Measurements from ENCODE around the gene DDX20.

Gene DDX20

GRCh38 chr1:111755331-111756123 is at the start of gene DDX20:
DDX20 (plus strand) TSS chr1:111755901; CDS start chr1:111755925, 24 bp downstream.
- DNase-seq (ENCODE audit: low read depth, low spot score), result peak; percentile 92

GRCh38 chr1:111706921-111707320 is 48.8 kb upstream of the DDX20 start:
- DNase-seq (ENCODE audit: low read depth, low spot score), result no peak

DNA sequence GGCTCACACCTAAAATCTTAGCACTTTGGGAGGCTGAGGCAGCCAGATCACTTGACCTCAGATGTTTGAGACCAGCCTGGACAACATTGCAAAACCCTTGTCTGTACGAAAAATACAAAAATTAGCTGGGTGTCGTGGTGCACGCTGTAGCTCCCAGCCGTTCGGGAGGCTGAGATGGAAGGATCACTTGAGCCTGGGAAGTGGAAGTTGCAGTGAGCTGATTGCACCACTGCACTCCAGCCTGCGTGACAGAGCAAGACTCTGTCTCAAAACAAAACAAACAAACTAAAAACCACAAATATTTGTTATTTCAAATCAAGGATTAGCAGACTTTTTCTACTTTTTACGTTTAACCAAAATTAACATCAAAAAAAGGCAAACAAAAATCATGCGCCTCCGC is 47.8 kb upstream of the DDX20 start:
- no peak for DNase-seq (ENCODE audit: low read depth, low spot score)

DNA sequence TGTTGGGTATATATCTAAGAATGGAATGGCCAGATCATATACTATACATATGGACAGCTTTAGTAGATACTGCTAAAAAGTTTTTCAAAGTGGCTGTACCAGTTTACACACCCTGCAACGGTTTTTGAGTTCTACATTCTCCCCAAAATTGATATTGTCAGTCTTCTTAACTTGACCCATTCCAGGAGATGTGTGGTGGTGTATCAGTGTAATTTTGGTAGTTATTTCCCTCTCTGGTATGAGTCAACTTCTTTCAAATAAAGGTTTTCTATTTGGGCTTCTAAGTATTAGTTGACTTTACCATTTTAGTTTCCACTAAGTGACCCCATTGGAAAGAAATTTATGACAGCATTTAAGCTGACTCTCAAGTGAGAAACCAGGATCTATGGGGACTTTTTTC is 45.7 kb upstream of the DDX20 start:
- no peak for DNase-seq (ENCODE audit: low read depth, low spot score)

- no peak for DNase-seq (ENCODE audit: low read depth, low spot score)
Observed at GRCh38 chr1:111716333-111716732, 39.4 kb upstream of the DDX20 start.

DNA sequence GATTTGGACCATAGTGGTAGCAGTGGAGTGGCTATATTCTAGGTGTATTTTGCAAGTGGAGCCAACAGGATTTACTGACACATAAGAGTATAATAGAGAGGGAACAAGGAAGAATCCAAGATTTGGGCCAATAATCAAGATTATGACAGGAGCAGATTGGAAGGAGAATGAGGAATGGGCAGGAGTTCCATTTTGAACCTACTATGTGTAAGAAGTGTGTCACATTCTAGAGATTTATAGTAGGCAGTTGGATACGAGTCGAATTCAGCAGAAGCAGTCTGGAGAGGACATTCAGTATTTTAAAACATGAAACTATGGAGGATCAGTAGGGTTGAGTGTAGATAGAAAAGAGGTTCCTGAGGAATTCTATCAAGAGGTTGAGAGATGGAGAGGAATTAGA is 38.3 kb upstream of the DDX20 start:
- no peak for DNase-seq (ENCODE audit: low read depth, low spot score)

- no peak for DNase-seq (ENCODE audit: low read depth, low spot score)
Observed at GRCh38 chr1:111719135-111719534, 36.6 kb upstream of the DDX20 start.

- DNase-seq (ENCODE audit: low read depth, low spot score), result no peak
Observed at GRCh38 chr1:111719674-111720132, 36.0 kb upstream of the DDX20 start.

GRCh38 chr1:111720274-111720976 is 35.3 kb upstream of the DDX20 start:
- no peak for DNase-seq (ENCODE audit: low read depth, low spot score)

DNA sequence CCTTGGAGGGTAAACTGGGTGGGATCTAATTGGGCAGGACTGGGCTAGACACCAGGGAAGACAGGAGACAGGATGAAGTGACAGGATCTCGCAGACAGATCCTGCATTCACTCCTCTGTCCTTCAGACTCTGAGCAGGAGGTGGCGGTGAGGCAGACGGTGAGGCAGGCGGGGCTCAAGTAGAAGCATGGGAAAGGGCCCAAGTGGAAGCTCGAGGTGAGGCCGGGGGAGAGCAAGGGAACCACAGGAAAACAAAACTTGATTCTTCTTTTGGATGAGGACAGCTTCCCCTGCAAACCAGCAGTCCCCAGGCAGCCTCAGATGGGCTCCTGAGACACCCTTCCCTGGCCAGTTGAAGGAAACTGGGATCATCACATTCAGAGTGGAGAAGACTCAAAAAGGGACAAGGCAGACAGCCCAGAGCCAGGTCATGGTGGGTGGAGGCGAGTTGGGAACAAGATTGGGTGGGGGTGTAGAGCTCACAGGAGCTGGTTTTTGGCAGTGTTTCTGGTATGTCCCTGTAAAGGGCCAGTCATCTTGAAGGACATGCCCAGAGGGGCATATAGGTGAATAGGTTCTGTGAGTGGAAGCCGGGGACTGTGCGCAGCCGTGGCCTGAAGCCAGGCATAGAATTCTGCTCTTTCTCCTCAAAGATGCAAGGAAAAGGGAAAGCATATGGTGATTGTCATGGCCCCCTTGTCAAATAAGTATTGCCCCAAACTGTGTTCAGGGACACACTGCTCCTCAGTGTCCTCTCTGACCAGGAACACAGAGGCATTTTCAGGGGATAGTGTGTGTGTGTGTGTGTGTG is 34.5 kb upstream of the DDX20 start:
- no peak for DNase-seq (ENCODE audit: low read depth, low spot score)

- DNase-seq (ENCODE audit: low read depth, low spot score), result no peak
Observed at GRCh38 chr1:111723091-111723806, 32.5 kb upstream of the DDX20 start.

- no peak for DNase-seq (ENCODE audit: low read depth, low spot score)
Observed at GRCh38 chr1:111723871-111724270, 31.8 kb upstream of the DDX20 start.

DNA sequence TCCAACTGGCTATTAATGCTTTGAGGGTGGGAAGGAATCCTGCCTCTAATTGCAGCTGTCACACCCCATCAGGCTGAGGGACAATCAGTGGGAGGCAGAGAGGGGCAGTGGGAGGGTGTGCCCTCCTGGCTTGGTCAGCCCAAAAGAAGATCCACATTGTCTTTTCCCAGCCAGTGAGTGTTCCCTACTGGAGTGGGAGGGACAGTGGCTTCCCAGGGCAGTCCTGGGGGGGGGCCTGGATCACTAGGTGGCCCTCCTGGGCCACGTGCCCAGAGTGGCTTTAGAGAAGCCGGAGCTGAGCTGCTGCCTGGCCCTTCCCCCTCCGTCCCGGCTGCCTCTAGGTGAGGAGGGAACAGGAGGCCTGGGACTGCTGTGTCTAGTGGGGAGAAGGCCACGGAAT is 30.5 kb upstream of the DDX20 start:
- DNase-seq (ENCODE audit: low read depth, low spot score), result no peak

DNA sequence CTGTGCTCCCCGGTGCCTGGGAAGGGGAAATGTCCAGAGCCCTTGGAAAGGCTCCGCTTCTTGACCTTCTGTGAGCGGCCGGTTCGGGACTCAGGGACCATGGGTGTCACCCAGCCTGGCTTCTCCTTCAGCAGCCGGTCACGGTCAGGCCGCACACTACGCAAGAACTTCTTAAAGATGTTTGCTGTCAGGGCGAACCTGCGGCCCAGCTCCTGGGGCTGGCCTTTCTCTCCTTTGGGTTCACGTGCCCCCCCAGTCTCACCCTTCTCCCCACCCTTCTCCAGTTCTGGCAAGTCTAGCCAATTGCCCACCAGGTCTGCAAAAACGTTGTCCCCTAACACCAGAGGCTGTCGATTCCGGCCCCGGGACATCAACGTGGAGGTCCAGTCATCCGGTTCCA is 28.6 kb upstream of the DDX20 start:
- no peak for DNase-seq (ENCODE audit: low read depth, low spot score)

- DNase-seq (ENCODE audit: low read depth, low spot score), result no peak
Observed at GRCh38 chr1:111729271-111729921, 26.3 kb upstream of the DDX20 start.

- no peak for DNase-seq (ENCODE audit: low read depth, low spot score)
Observed at GRCh38 chr1:111729946-111730681, 25.6 kb upstream of the DDX20 start.

GRCh38 chr1:111730706-111731105 is 25.0 kb upstream of the DDX20 start:
- no peak for DNase-seq (ENCODE audit: low read depth, low spot score)

- DNase-seq (ENCODE audit: low read depth, low spot score), result no peak
Observed at GRCh38 chr1:111731956-111732355, 23.7 kb upstream of the DDX20 start.

DNA sequence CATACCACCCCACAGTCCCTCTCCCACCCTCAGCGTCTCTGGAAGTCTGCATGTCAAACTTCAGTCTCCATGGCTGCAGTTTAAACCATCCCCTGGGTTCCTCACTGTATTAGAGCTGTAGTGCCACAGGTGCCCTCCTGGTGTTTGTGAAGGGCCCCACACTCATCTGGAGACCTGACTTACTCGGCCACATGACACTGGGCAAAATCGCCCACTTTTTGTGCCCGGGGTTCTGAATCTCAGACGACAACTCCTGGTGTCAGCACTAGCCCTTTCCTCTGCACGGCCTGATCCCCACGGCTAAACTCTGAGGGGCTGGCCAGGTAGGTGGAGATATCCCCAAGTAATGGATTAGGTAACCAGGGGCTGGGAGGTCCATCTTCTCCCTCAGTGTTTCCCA is 23.0 kb upstream of the DDX20 start:
- DNase-seq (ENCODE audit: low read depth, low spot score), result no peak
